GM18508 (cell line): ENCODE results near the gene STRA6.

Source experiments
- ATAC-seq: cut with Tn5 transposase; IDR thresholded peaks from one replicate; pipeline ENCODE4 v1.9.1; 2021; ENCODE audit warnings: moderate number of reproducible peaks; ENCODE audit not compliant: insufficient read depth, unreplicated experiment

STRA6 gene

GRCh38 chr15:74185710-74186348 is 16.8 kb downstream of the STRA6 start:
- no peak for ATAC-seq

DNA sequence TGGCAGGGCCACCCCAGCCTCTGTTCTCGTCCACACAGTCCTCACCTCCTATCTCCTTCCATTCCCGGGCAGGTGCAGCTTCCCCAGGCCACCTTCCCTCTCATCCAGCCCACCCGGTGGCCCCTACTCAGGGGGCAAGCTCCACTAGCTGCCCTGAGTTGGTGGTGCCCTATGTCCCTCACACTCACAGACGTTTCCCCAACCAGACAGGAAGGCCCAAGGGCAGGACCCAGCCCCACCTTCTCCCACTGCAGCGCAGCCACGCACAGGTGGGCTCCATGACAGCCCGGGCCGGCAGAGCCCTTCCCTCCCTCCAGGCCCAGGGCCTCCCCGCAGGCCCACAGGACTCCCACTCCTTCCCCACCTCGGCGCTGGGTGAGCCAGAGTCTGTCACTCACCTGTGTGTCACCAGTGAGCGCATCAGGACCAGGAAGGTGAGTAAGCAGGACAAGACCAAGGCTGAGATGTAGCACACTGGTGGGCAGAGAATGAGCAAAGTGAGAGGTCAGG is 17.9 kb downstream of the STRA6 start:
- ATAC-seq, result no peak

- no peak for ATAC-seq
Observed at GRCh38 chr15:74182131-74182530, 20.5 kb downstream of the STRA6 start.

DNA sequence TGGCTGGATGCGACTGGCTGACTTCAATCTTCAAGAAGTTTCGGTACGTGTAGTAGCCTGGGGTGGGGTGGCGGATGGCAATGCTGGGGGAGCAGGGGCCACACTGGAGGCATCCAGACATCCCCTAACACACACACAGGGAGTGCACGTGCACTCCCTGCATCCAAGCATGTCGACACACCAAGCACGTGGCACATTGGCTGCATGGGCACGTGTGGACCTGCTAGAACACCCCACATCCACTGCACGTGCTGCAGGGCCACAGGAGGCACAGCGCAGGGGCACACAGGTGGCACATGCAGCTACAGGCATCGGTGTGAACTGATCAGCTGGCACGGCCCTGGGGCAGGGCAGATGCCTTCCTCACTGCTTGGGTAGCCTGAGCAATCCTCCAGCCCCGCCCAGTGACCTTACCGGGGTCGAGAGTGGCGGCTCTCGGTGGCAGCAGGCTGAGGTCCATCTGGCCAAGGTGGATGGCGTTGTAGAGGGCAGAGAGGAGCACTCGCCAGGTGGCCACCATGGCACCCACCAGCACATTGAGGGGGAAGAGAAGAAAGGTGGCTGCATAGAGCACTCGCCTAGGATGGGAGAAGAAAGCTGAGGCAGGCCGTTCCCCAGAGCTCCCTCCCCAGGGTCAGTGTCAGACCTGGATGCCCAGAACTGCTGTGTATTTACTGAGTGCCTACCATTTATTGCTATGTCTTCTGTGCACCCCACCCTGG is 21.5 kb downstream of the STRA6 start:
- no peak for ATAC-seq

DNA sequence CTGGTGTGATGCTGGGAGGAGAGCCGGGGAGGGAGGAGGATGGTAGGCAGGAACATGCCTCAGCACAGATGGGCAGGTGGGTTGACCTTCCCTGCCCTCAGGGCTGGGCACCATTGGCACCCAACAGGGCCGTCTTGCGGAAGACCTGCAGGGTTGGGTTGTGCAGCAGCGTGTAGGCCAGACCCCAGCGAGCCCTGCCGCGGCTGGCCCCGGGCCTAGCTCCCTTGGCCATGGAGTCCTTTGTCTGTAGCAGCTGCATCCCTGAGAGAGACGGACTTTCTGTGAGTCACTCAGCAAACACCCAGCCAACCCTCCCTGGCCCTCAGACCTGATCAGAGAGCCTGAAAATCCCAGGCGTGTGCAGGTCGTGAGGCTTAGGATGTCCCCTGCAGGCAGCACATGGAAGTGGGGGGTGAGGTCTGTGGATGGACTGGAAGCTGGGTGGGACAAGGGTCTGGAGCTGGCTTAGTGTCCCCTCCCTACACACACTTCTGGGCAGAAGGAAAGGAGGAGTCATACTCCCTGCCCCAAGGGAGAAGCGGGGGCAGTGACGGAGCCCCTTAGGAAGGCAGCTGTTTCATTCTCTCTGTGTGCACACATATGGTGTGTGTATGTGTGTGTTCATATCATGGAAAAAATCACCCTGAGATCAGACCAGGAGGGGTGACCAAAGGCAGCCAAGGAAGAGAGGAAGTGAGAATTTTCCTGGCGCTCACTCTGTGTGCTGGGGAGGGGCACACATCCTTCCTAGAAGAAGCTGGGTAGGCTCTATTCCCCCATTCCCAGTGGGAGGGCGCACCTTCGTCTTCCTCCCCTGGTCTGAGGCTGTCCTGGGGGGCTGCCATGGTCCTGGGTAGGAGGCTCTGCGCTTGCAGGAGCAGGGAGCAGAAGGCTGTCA is 22.4 kb downstream of the STRA6 start:
- no peak for ATAC-seq

DNA sequence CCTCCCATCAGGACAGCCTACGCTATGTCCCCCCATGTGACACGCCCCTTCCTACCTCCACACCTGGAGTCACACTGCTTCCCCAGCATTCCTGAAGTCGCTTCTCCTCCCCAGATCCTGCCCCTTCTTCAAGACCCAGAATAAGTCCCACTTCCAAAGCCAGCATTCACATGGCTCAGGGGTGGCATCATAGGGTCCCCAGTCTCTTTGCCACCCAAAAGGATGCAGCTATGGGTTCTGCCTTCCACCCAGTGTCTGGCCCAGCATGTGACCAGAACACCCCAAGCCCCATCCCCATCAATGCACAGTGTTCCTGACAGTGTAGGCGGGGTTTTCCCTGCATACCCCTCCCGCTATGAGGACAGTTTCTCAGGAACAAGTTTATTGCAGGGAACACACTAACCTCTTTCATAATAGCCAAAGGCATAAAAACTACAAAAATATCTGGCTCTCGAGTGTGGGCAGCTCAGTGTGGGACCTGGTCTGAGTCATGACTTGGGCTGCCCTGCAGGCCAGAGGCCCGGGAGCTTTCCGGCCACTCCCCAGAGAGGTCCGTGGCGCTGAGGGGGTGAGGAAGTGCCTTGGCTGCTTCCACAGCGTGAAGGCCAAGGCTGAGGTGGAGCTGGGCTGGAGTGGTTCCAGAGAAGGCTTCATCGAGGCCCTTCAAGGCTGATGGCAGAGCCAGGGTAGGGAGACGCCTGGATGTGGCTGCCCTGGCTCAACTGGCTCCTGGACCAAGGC is 23.3 kb downstream of the STRA6 start:
- ATAC-seq, result no peak

DNA sequence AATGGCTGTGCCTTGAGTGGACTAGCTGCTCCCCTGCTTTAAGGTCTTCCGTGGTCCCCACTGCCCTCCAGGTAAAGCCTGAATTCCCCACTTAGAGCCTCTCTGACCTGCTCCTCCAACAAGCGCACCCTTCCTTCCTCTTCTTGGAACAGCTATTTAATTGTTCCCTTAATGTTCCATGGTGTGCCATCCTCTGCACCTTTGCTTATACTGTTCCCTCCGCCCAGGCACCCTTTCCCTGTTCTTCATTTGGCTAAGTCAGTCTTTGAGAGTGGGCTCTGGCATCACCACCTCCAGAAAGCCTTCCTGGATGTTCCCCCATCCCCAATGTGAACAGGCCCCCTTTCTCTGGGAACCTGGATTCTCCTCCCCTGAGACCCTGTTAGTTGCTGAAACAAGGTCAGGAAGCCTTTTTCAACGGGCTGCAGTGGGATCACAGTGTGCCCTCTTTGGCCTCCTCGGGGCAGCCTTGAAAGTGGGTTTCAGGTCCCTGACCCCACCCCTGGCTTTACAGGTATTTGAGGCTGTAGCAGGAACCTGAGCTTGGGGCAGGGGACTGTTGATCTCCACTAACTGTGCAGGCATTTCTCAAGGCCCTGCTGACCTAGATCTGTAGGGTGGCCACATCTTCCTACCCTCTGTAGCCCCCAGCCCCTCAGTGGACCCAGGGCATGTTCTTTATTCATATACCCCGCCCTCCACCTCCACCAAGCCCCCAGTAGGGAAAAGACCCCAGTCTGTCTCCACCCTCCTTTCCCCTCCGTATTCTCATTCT is 24.1 kb downstream of the STRA6 start:
- ATAC-seq, result no peak

GRCh38 chr15:74176262-74177214 is 26.0 kb downstream of the STRA6 start:
- ATAC-seq, result no peak

GRCh38 chr15:74175271-74176191 is 27.1 kb downstream of the STRA6 start:
- ATAC-seq, result no peak

- ATAC-seq, result no peak
Observed at GRCh38 chr15:74174958-74175253, 27.7 kb downstream of the STRA6 start.

GRCh38 chr15:74174219-74174957 is 28.2 kb downstream of the STRA6 start:
- no peak for ATAC-seq

DNA sequence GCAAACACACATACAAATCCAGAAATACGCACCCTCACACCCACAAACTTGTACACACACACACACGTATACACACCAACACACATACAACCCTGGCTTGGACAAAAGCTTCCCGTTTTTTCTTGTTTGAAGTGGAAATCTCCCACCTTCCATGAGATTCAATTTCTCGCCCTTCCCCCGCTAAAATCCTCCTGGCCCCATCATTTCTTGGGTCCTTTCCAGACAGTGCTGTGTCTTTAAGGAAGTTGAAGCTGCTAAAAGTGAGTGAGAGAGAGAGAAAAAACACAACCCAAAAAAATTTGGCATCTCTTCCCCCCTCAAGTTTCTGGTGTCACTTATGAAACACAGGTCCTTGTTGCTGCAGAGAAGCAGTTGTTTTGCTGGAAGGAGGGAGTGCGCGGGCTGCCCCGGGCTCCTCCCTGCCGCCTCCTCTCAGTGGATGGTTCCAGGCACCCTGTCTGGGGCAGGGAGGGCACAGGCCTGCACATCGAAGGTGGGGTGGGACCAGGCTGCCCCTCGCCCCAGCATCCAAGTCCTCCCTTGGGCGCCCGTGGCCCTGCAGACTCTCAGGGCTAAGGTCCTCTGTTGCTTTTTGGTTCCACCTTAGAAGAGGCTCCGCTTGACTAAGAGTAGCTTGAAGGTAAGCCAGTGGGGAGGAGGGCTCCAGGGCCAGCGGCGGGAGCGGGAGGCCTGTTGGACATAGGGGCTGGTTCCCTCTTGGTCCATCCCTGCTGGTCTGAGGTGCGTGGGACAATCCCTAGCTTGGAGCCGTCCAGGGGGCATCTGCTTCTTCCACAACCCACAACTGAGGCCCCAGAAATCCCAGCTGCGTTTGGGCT is 29.0 kb downstream of the STRA6 start, which contains the start of gene ISLR:
Gene ISLR (plus strand): TSS at position 331 of the 839 bp plus-strand sequence. CDS start 1,149 bp downstream, outside the sequence.
- ATAC-seq, result no peak

DNA sequence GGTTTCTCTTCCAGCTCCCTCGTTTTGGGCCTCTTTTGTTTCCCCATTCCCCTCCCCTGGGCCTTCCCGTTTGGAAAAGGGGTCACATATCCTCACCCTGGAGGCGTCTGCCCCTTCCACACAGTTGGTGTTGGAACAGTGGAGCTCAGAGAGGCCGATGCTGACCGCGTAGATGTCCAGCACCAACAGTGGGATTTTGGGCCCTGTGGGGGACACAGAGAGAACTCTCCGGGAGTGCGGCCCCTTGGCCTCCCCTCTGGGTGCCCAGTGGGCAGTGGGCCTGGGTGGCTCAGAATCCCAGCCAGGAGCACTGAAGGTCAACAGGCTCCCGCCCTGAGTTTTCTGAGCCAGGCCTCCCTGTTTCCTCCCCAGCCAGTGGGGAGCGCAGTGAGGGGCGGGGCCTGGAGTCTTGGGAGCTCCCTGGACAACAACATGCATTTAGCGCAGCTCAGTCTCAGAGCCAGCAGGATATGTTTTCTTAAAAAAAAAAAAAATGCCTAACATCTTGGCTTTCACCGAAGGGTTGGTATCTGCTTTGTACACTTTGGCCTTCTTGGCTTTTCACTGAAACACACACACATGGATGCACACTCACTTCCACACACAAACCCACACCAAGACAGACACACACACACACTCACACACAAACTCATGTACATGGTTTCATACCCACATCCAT is 29.7 kb downstream of the STRA6 start:
- no peak for ATAC-seq

GRCh38 chr15:74171965-74172541 is 30.5 kb downstream of the STRA6 start:
- no peak for ATAC-seq
